HG03039 (cell line): ENCODE results near the gene SCN7A.

Source experiments
- ATAC-seq: cut with Tn5 transposase; IDR thresholded peaks from one replicate; pipeline ENCODE4 v1.9.1; 2021; ENCODE audit warnings: mild to moderate bottlenecking, moderate library complexity; ENCODE audit not compliant: unreplicated experiment

Gene SCN7A

GRCh38 chr2:166404831-166405568 lies 89.0 kb downstream of the SCN7A start:
- no peak for ATAC-seq

DNA sequence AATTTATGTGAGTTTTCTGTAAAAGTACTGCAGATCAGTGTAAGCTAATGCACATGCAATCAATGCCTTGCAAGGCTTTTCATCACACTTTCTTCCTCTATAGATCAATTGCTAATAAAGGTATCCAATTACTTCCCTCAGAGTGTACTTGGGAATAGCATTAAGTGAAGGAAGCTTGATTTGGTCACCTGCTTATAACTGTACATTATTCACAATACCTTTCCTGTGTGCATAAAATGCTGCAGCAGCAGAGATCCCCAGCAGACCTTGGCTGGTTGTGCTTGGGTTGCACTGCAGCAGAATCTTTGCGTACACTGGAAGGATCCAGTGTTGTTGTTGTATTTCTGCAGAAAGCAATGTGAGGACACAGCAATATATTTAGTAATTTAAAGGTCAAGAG lies 99.8 kb downstream of the SCN7A start:
- ATAC-seq = no peak

DNA sequence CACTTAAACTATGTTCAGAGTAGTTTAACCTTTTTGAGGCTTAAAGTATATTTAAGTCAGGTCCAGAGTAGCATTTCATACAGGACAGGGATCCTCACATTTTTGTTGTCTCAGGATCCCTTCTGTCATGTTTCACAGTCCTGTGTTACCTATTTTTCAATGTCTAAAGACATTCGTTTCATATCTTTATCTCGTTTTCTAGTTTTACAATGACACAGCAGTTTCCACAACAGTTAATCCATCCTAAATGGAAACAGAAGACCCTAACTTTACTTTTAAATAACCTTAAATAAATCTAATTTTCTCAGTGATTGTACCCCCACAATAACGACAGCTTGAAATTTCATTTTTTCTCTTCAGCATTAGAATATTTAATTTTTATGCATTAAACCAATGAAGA lies 101.0 kb downstream of the SCN7A start:
- no peak for ATAC-seq

DNA sequence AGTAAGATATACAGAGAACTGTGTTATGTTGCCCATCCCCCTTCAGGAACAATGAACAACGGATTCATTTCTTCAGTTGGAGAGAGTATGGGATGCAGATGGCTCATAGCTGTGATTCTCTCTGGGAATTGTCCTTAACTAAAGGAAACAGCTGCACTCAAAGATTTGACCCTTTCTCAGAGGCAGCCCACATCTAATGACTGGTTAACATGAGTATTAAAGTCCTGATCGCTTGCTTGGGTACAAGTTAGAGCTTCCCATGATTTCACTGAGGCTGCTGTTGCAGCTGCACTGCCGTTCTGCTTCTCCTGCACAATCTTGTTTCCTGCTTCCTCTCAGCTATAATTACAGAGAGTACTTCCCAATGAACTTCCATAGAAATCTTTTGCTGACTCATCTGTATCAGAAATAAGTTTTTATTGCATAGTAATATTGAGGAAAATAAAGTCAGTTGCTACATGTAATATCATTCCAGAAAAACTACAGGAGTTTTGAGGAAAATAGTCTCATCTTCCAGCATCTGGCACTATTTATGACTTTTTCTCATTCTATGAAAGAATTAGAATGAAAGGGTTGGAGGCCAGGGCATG lies 105.5 kb downstream of the SCN7A start:
- ATAC-seq = no peak

DNA sequence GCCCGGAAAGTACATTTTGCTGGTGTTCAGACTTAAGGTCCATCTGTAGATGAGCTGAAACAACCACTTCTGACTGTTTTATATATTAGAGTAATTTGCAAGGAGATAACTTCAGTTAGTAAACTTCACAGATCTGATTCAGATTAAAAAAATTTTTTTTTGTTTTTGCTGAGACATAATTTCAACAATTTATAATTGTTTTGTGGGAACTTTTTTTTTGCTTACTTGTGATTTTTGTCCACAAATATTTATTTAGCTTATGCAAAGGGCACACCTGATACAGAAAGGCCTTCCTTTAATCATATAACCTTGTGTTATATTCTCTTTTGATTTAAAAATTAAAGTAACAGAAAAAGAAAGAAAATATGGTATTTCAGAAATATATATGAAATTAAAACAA lies 108.7 kb downstream of the SCN7A start:
- no peak for ATAC-seq

GRCh38 chr2:166384774-166385173 lies 109.3 kb downstream of the SCN7A start:
- no peak for ATAC-seq

DNA sequence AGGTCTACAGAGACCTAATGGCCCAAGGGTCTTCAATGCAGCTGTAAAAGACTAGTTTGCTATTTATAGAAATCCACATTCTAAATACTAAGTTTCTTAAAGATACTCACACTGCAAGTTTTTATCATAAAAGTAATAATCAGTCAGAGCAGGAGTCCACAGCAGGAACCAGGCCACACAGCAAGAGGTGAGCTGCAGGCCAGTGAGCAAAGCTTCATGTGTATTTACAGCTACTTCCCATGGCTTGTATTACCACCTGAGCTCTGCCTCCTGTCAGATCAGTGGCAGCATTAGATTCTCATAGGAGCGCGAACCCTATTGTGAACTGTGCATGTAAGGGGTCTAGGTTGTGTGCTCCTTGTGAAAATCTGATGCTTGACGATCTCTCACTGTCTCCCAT lies 111.6 kb downstream of the SCN7A start:
- ATAC-seq = no peak

- ATAC-seq = no peak
Measured at GRCh38 chr2:166380615-166381014, 113.4 kb downstream of the SCN7A start.

DNA sequence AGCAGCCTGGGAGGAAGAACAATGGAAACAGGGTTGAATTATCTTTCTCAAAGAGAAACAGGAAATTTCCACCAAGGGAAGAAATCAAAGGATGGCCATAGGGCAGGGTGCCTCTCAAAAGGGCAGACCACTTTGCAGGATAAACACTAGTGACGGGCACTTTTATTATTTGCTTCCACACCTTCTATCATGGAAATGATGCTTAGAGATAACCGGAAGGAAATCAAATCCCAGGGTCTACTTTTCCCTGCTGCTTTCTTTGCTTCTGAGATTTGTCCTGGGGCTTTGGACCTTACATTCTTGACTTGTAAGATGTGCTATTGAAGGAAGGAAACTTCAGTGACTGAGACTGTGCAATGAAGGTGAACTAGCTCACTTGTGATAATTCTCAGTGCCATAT lies 117.2 kb downstream of the SCN7A start:
- ATAC-seq = no peak

DNA sequence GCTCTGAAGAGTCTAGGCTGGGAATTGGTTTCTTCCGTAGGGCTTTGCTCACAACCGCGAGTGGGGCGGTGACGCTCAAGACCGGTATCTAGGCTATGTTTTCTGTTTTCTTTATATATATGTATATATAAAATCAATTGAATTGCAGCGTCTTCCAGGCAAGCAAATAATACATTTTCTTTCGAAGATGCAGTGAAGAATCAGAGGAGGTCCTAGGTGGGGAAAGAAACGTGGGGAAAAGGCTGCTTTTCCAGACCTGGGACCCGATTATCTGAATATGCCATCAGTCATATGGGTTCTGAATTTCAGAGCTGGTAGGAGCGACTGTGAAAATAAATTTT lies 117.6 kb downstream of the SCN7A start:
- ATAC-seq = no peak

DNA sequence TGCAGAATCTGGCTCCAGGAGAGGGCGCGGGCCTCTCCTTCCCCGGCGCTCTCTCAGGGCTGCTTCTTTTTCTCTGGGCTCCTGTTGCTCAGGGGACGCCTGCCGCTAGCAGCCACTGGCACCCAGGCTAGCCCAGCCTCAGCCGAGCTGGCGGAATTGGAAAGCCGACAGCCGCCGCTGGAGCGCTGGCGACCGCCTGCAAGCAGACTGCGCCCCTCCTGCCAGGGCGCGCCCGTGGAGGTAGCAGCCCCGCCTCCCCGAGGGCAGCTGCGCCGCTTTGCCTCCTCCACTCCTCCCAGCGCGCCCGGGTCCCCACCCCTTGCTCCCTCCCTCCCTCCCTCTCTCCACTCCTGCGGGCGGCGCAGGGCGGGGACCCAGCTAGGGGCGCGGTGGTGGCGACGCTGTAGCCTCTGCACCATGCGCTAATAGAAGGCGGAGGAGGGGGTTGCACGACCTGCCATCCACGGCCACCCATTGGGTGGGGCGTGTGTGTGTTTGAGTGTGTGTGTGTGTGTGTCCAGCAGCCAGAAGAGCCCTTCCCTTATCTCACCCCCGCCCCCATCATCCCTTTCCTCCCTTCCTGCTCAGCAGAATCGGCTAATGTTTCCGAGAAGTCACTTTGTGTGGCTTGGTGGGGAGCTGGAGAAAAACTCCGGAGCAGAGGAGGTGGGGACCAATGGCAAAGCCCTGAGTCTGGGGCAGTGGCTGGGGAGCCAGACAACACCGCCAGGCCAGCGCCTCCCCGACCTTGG lies 118.1 kb downstream of the SCN7A start, which contains the start of gene SCN9A:
Gene SCN9A, minus strand, starts transcription at position 209 of the 752 bp plus-strand sequence. CDS start 64,188 bp downstream, outside the sequence.
- no peak for ATAC-seq

DNA sequence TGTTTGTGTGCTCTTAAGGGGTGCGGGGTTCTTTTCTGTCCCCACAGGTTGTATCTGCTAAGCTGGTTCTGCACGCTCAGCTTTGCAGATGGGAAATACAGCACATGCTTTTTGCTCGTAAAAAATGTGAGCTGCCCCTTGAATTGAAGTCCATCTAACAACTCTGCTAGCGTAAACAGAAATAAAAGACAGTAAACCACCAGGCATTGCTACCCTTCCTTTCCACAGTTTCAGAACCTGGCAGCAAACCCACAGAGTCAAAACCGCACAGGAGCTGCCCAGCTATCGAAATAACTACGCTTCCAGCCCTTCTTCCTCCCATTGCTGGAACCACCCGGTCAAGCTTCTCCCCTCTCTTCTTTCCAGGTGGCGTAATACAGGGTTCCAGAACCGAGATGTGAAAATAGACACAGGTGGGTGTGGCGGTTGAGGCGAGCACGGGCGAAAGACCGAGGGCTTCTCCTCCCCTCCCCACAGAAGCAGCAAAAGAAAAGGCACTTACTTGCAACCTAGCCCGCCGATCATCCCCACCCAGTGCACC lies 118.8 kb downstream of the SCN7A start:
- no peak for ATAC-seq

DNA sequence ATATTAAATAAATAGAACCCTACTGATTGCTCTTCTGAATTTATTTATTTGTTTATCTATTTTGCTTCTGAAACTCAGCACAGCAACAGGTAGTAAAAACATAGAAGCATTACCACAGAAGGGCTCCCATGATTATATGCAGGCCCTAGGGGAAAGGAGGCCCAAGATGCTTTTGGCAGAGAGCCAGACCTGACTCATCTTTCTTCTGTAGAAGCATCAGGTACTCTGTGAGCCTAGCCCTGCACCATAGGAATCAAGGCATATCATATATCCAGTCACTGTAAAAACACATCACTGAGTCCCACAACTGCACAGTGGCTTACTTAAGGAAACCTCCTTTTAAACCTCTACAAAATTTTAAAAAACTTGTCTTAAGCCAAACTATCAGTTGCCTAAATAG lies 120.1 kb downstream of the SCN7A start:
- no peak for ATAC-seq

DNA sequence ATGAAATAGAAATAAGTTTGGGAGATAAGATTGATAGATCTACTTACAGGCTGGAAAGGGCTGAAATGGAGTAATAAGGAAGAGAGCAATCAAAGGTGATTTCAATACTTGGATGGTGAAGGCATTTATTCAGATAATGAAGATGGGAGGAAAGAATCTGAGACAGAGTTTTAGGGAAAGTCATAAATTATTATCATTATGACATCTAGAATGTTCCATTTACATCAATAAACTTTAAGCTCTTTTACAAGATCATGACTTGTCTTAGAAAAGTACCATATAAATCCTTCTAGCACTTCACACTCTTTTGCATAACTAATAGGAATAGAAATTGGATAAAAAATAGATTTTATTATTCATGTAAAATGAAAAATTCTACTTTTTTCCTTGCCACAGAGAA lies 120.5 kb downstream of the SCN7A start:
- ATAC-seq = no peak

DNA sequence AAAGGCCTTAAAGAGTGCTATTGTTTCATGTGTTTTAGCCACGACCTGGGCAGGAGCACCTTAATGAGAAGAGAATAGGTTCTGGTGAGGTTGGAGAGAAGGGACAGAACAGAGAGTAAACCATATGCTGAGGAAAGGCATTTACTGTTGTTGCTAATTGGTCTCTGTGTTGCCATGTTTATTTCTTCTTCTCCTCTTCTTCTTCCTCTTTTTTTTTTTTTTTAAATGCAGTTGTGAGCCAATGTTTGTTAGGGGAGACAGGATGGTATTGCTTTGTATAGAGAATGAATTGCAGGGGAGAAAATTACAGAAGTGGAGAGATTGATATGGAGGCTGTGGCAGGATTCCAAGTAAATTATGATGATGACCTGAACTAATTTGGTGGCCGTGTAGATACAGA lies 120.9 kb downstream of the SCN7A start:
- no peak for ATAC-seq

DNA sequence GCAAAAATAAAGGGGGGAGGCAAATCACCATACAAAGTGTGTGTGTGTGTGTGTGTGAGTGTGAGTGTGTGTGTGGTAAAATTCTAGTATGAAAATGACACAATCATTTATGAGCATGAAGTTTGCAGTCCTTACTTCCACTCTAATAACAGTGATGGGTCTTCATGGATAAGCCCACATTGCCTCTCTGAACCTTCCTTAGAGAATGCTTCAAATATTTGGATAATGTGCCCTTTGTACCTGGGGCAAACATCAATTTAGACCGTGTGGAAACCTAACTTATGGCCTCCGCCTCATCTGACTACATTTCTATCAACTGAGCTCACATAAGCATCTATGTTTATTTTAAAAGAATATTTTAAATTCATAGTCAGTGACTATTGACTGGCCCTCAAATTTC lies 122.0 kb downstream of the SCN7A start:
- ATAC-seq = no peak

- ATAC-seq = no peak
Measured at GRCh38 chr2:166365803-166366420, 128.1 kb downstream of the SCN7A start.

GRCh38 chr2:166365239-166365638 lies 128.8 kb downstream of the SCN7A start:
- ATAC-seq = no peak

DNA sequence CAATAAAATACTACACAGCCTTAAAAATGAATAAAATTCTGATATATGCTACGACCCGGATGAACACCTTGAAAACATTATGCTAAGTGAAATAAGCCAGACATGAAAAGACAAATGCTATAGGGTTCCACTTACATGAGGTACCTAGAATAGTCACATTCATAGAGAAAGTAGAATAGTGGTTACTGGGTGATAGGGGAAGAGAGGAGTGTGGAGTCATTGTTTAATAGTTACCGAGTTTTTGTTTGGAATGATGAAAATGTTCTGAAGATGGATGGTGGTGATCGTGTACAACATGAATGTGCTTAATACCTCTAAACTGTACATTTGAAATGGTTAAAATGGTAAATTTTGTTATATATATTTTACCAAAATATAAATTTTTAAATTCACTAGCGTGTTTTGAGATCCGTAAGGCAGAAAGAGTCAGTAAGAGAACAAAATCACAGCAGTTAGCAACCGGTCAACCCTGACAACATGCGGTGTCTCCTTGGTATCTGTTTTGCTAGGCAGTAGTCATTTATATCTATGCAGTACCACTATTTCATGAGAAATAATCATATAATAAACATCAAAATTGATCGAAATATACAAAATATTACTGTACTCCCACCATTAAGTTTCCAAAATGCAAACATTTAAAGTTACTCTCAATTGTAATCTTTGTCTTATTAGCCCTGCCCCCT lies 129.4 kb downstream of the SCN7A start:
- no peak for ATAC-seq

- ATAC-seq = no peak
Measured at GRCh38 chr2:166361351-166362153, 132.5 kb downstream of the SCN7A start.
